Trophoblast cell (in vitro differentiated cells and primary cell): ENCODE measurements around the gene DNAJC28.

ENCODE experiments used
- DNase-seq, 2 donors: peaks; one replicate each; pipeline ENCODE4 v3.0.0-alpha.2; 2016
- H2AFZ ChIP-seq: 2 replicates; pipeline ENCODE4 v1.6.1; 2013; ENCODE audit warnings: low read length, moderate library complexity, mild to moderate bottlenecking; ENCODE audit not compliant: insufficient read depth, poor library complexity
- H2AK5ac ChIP-seq: 2 replicates; pipeline ENCODE4 v1.6.1; 2013; ENCODE audit warnings: mild to moderate bottlenecking, low read length
- H2BK120ac ChIP-seq: 2 replicates; pipeline ENCODE4 v1.6.1; 2013; ENCODE audit warnings: low read length, mild to moderate bottlenecking, moderate library complexity; ENCODE audit not compliant: insufficient read depth, poor library complexity
- H2BK12ac ChIP-seq: 2 replicates; pipeline ENCODE4 v1.6.1; 2013; ENCODE audit warnings: mild to moderate bottlenecking, low read length, moderate library complexity
- H2BK5ac ChIP-seq: 2 replicates; pipeline ENCODE4 v1.6.1; 2013; ENCODE audit warnings: low read length, low read depth, moderate library complexity, mild to moderate bottlenecking; ENCODE audit not compliant: poor library complexity
- H3K14ac ChIP-seq: 2 replicates; pipeline ENCODE4 v1.6.1; 2013; ENCODE audit warnings: mild to moderate bottlenecking, low read length
- H3K18ac ChIP-seq: 2 replicates; pipeline ENCODE4 v1.6.1; 2013; ENCODE audit warnings: mild to moderate bottlenecking, low read length
- H3K23ac ChIP-seq: 2 replicates; pipeline ENCODE4 v1.6.1; 2013; ENCODE audit warnings: low read length
- H3K27ac ChIP-seq: 2 replicates; pipeline ENCODE4 v1.5.1; 2013; ENCODE audit warnings: low read depth, mild to moderate bottlenecking, inconsistent platforms, low read length, moderate library complexity
- H3K27me3 ChIP-seq: 2 replicates; pipeline ENCODE4 v1.6.1; 2013; ENCODE audit warnings: inconsistent platforms, mild to moderate bottlenecking, low read length, moderate library complexity; ENCODE audit not compliant: insufficient read depth
- H3K36me3 ChIP-seq, 2 experiments: 1 replicate in 1 of 2; 2 replicates in 1 of 2; pipeline ENCODE4 v1.6.1; 2013; ENCODE audit warnings: low read length in 2 of 2, mild to moderate bottlenecking in 2 of 2, moderate library complexity in 1 of 2; ENCODE audit not compliant: insufficient read depth in 2 of 2, control insufficient read depth in 1 of 2
- H3K4ac ChIP-seq: 2 replicates; pipeline ENCODE4 v1.6.1; 2013; ENCODE audit warnings: low read depth, mild to moderate bottlenecking, low read length, moderate library complexity
- H3K4me1 ChIP-seq, 2 experiments: 1 replicate in 1 of 2; 2 replicates in 1 of 2; pipeline ENCODE4 v1.6.1; 2013; ENCODE audit warnings: low read length in 2 of 2, mild to moderate bottlenecking in 2 of 2, moderate library complexity in 1 of 2; ENCODE audit not compliant: insufficient read depth in 2 of 2, control insufficient read depth in 1 of 2
- H3K4me2 ChIP-seq: 2 replicates; pipeline ENCODE4 v1.6.1; 2013; ENCODE audit warnings: inconsistent platforms, mild to moderate bottlenecking, low read length, moderate library complexity
- H3K4me3 ChIP-seq: 2 replicates; pipeline ENCODE4 v1.5.1; 2013; ENCODE audit warnings: mild to moderate bottlenecking, low read depth, low read length, inconsistent platforms
- H3K79me1 ChIP-seq: one replicate; pipeline ENCODE4 v1.6.1; 2013; ENCODE audit warnings: low read length
- H3K79me2 ChIP-seq: 2 replicates; pipeline ENCODE4 v1.6.1; 2013; ENCODE audit warnings: low read length, mild to moderate bottlenecking; ENCODE audit not compliant: control insufficient read depth, insufficient read depth, poor library complexity
- H3K9ac ChIP-seq: 2 replicates; pipeline ENCODE4 v1.6.1; 2013; ENCODE audit warnings: mild to moderate bottlenecking, low read length
- H3K9me3 ChIP-seq: 2 replicates; pipeline ENCODE4 v1.6.1; 2013; ENCODE audit warnings: low read depth, mild to moderate bottlenecking, control low read depth, inconsistent platforms, low read length; ENCODE audit not compliant: insufficient read depth
- H4K12ac ChIP-seq: 2 replicates; pipeline ENCODE4 v1.6.1; 2013; ENCODE audit warnings: low read depth, mild to moderate bottlenecking, low read length, moderate library complexity
- H4K8ac ChIP-seq: 2 replicates; pipeline ENCODE4 v1.6.1; 2013; ENCODE audit warnings: low read depth, mild to moderate bottlenecking, low read length, moderate library complexity
- H4K91ac ChIP-seq: one replicate; pipeline ENCODE4 v1.6.1; 2013; ENCODE audit warnings: low read depth, mild to moderate bottlenecking, low read length, moderate library complexity
- WGBS: extraction: QIAGEN DNeasy Blood & Tissue Kit; methylation state at CpG from one replicate; pipeline ENCODE4 v1.1.7; 2013; ENCODE audit warnings: missing lambda C conversion rate; ENCODE audit not compliant: insufficient read length, insufficient coverage; ENCODE audit errors: extremely low coverage; 5-methylcytosine and 5-hydroxymethylcytosine counted together

The DNAJC28 gene

GRCh38 chr21:33458861-33459260 lies 32.7 kb downstream of the DNAJC28 start:
- Histone ChIP-seq H4K8ac (no peak overlapping the region), H2BK5ac (no peak overlapping the region), H3K79me2 (no peaks in the 10 kb centered on the region), H4K91ac (no peak overlapping the region), H3K9ac (no peak overlapping the region), H3K36me3 (peaks cover 4 to 5% of the 10 kb centered on the region in 2 experiments), H2BK12ac (no peak overlapping the region), H3K9me3 (no peaks in the 10 kb centered on the region), H3K23ac (no peak overlapping the region), H3K4me2 (no peak overlapping the region), H3K4ac (no peak overlapping the region), H2BK120ac (no peak overlapping the region), H3K18ac (no peak overlapping the region), H3K79me1 (no peaks in the 10 kb centered on the region), H3K4me1 (no peaks in the 10 kb centered on the region), H3K14ac (no peak overlapping the region), H3K27me3 (no peaks in the 10 kb centered on the region), H2AFZ (no peak overlapping the region), H3K4me3 (no peak overlapping the region), H4K12ac (no peak overlapping the region), H3K27ac (no peak overlapping the region), H2AK5ac (no peak overlapping the region)
- DNase-seq = peak; percentile 26 to 80
- WGBS = no CpG with 5 or more reads among the region's 3 CpGs

GRCh38 chr21:33455686-33456446 lies 35.6 kb downstream of the DNAJC28 start:
- Histone ChIP-seq H3K27ac (no peak overlapping the region), H3K23ac (no peak overlapping the region), H2BK12ac (no peak overlapping the region), H4K12ac (no peak overlapping the region), H2BK5ac (no peak overlapping the region), H3K4me2 (no peak overlapping the region), H3K14ac (no peak overlapping the region), H4K8ac (no peak overlapping the region), H2AFZ (no peak overlapping the region), H3K9ac (no peak overlapping the region), H3K18ac (no peak overlapping the region), H2BK120ac (no peak overlapping the region), H3K36me3 (peaks cover 2 to 5% of the 10 kb centered on the region in 2 experiments), H3K4me3 (peak overlapping the region; percentile 59), H4K91ac (peak overlapping the region; percentile 14), H2AK5ac (no peak overlapping the region), H3K79me2 (no peaks in the 10 kb centered on the region), H3K27me3 (no peaks in the 10 kb centered on the region), H3K9me3 (no peaks in the 10 kb centered on the region), H3K79me1 (no peaks in the 10 kb centered on the region), H3K4ac (no peak overlapping the region), H3K4me1 (no peaks in the 10 kb centered on the region)
- WGBS = no CpG with 5 or more reads among the region's 6 CpGs
- DNase-seq = no peak

DNA sequence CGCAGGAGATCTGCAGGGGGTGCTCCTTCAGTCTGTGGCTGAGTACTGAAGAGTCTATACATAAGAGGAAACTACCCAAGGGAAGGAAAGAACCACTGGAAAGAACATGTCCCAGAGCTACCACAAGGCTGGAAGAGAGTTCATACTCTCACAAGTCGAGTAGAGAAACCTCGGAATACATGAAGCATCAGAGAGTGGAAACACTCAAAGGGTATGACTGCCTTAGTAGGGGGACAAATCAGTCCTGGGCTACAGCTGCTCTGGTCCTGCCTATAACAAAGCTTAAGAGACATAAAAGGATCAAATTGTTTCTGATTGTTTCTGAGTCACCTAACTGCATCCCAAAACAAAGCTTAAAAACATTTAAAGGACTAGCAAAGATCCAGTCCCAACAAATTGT lies 39.2 kb downstream of the DNAJC28 start:
- H4K8ac ChIP-seq = no peak overlapping the region

DNA sequence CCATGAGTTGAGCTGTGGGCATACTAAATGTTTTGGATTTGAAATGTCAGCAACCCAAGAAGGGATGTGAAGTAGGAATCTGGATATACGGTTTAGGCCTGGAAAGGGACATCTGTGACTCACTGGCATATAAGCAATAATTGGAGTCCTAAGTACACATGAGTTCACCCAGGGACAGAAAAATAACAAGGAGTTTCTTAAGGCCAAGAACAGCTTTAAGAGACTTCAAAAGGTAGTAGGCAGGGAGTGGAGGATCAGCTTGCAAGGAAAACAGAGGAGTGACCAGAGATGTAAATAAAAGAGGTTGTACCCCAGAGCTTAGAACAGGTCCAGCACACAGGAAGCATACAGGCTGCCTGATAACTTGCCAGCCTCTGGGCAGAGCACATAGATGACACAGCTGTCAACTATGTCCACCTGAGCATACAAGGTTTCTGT lies 39.9 kb downstream of the DNAJC28 start:
- Histone ChIP-seq H3K27me3 (no peaks in the 10 kb centered on the region), H3K4me1 (no peaks in the 10 kb centered on the region), H4K12ac (no peak overlapping the region), H3K79me2 (no peaks in the 10 kb centered on the region), H3K23ac (no peak overlapping the region), H2BK5ac (no peak overlapping the region), H3K18ac (no peak overlapping the region), H3K4ac (no peak overlapping the region), H2BK12ac (no peak overlapping the region), H2AK5ac (no peak overlapping the region), H2BK120ac (no peak overlapping the region), H4K8ac (no peak overlapping the region), H3K9ac (no peak overlapping the region), H3K4me2 (no peak overlapping the region), H3K4me3 (no peak overlapping the region), H2AFZ (no peak overlapping the region), H3K27ac (no peak overlapping the region), H3K14ac (no peak overlapping the region), H3K36me3 (peaks cover 2 to 4% of the 10 kb centered on the region in 2 experiments), H3K79me1 (no peaks in the 10 kb centered on the region), H3K9me3 (no peaks in the 10 kb centered on the region), H4K91ac (no peak overlapping the region)
- peak in 1 of 2 donors; percentile 19 for DNase-seq
- no CpG with 5 or more reads among the region's 1 CpG for WGBS

More for the DNA sequence above, 39.2 kb downstream of the DNAJC28 start:
- Histone ChIP-seq H3K27me3 (no peaks in the 10 kb centered on the region), H4K12ac (no peak overlapping the region), H2BK120ac (no peak overlapping the region), H3K79me2 (no peaks in the 10 kb centered on the region), H2BK5ac (no peak overlapping the region), H3K27ac (no peak overlapping the region), H3K9me3 (no peaks in the 10 kb centered on the region), H3K23ac (no peak overlapping the region), H3K4me3 (no peak overlapping the region), H3K4me2 (no peak overlapping the region), H3K36me3 (peaks cover 4 to 5% of the 10 kb centered on the region in 2 experiments), H2AFZ (no peak overlapping the region), H3K79me1 (no peaks in the 10 kb centered on the region), H2BK12ac (no peak overlapping the region), H3K18ac (no peak overlapping the region), H3K4me1 (no peaks in the 10 kb centered on the region), H3K4ac (no peak overlapping the region), H3K9ac (peak overlapping the region; percentile 14), H3K14ac (no peak overlapping the region), H4K91ac (no peak overlapping the region), H2AK5ac (no peak overlapping the region)
- DNase-seq = no peak
- WGBS = no CpG with 5 or more reads among the region's 3 CpGs
